SK-MEL-5 (cell line): Measurements from ENCODE around the gene TMEM212. TPM values are rescaled to one million over a fixed set of nuclear protein-coding genes. Genes with fewer than 3 reads are reported as not detected.

Source experiments
- DNase-seq: peaks from one replicate; pipeline ENCODE4 v3.0.0-alpha.2; 2016; ENCODE audit warnings: low read depth, low spot score
- in situ Hi-C: cut with HindIII; loops from 2 replicates; pipeline ENCODE4 v1.10.0; 2016; ENCODE audit warnings: low sequenced_read_pairs, high pct_unique_total_duplicates, low pct_unique_long_range_greater_than_20kb
- total RNA-seq: library from RNA; depleted of rRNA; stranded (reverse); fragments of >200 nt; shearing (Covaris generic); gene quantifications from 2 replicates; pipeline ENCODE4 v1.2.3, GENCODE V29; 2014

The TMEM212 gene
- total RNA-seq, 1 experiment from 2014 or later: not detected

GRCh38 chr3:171827836-171828458, 15.2 kb upstream of the TMEM212 start:
- in situ Hi-C loops: no loop called here
- DNase-seq: no peak

DNA sequence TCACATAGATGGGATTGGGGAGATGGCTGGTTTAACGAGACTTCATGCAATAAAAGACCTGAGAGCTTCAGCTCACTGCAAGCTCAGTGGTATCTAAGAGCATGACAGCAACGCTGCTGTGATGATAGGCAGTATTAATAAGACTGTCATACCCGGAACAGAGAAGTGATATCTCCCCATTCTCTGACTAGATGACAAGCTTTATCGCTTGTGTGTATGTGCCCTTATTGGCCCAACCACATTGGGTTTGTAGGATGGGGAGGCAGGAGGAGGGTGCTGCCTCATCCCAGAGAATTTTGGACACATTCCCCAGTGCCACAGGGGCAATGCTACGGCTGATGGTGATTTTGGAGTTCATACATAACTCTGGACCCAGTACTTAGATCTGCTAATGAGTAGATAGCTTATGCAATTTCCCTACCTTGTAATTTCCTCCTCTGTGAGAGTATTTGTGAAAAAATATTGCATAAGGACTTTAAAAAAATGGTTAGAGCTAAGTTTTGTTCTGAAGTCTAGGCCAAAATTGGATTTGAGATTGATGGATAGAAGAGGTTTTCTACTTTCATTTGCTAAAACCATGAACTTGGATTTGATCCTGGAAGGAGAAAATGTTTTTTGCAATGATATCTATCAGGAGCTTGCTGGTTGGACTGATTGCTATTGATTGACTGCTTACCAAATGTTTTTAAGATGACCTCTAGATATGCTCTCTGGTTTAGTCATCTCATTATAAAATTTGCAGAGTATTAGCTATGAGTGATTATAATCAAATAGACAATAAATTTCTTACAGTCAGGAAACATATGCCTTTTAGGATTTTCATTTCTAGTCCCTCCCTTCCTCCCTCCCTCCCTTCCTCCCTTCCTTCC, 14.0 kb upstream of the TMEM212 start:
- DNase-seq: no peak
- in situ Hi-C loops: no loop called here

DNA sequence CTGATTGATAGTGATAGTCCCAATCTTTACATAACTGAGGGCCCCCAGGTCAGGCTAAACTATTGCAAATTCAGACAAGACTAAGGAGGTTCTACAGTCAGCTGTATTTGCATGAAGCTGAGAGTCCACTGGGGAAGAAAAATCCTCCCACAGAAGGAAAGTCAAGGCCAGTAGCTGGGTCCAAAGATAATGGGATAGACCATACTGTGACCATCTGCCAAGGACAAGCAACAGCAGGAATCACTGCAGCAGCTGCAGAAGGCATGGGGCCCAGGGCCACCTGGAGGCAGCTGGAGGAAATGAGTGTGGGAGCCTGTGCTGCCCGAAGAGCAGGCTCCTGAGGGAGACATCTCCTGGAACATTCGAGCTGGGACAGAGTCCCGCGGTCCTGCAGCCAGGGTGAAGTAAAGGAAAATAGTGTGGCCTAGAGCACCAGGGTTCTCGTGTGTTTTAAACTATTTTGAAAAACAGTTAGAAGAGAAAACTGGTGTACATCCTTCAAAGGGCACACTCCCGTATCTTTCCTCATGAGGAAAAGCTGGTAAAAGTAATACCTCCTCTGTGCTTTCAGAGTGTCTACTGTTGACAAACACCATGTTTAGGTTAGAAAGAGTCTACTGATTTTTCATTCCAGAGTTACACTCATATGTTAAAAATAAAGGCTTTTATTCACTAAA, 13.2 kb upstream of the TMEM212 start:
- DNase-seq: peak; percentile 91
- in situ Hi-C loops: no loop called here

- no peak for DNase-seq
- in situ Hi-C loops: no loop called here
Observed at GRCh38 chr3:171830518-171830875, 12.7 kb upstream of the TMEM212 start.

GRCh38 chr3:171831936-171832335, 11.2 kb upstream of the TMEM212 start:
- in situ Hi-C loops: no loop called here
- no peak for DNase-seq

DNA sequence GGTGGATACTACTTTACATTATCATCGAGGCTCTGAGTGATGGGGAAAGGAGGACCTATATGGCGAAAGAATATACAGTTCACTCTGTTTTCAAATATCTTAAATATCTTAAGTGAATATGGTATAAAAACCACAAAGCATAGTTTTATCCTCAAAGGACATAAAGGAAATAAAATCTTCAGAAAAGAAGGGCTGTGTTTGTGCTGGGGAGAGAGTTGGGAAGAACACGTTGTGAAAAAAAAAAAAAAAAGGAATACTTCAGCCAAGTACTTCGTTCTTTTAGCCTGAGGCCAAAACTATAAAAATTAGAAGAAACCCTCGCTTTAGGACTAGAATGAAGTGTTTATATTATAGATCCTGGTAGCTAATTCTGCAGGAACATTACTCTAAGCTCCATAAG, 10.2 kb upstream of the TMEM212 start:
- in situ Hi-C loops: no loop called here
- DNase-seq: peak; percentile 58

DNA sequence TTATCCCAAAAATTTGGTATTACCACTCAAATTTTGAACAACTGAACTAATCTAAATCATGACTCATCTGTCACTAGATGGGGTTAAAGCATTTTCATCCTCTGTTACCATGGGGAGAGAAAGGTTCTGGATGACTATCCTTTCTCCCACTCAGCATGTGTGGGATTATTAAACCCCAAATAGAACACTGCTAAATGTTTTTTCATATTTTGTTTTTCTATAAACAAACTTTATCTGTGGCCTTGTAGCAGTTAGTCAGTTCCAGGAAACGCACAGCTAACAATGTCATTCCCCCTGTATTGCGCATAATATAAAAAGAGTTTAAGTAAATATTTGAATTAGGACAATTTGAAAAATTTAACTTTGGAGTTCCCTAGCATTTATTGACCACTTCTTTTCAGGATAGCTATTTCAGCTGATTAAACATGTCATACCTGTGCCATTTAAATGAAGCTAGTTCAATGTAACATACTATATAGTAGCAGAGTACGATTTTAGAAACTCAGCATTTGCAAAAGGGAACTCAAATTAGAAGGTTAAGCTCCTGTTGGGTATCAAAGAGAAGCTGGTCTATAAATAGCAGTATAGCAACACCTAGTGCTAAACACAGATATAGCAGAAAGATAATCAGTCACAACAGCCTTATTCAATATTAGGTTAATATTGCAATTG, 9.2 kb upstream of the TMEM212 start:
- DNase-seq: peak; percentile 74
- in situ Hi-C loops: no loop called here

GRCh38 chr3:171834461-171834801, 8.7 kb upstream of the TMEM212 start:
- in situ Hi-C loops: no loop called here
- no peak for DNase-seq

- in situ Hi-C loops: no loop called here
Observed at GRCh38 chr3:171835116-171835515, 8.0 kb upstream of the TMEM212 start.

GRCh38 chr3:171835613-171836012, 7.5 kb upstream of the TMEM212 start:
- in situ Hi-C loops: no loop called here
- no peak for DNase-seq

More at GRCh38 chr3:171835116-171835515, 8.0 kb upstream of the TMEM212 start:
- no peak for DNase-seq

DNA sequence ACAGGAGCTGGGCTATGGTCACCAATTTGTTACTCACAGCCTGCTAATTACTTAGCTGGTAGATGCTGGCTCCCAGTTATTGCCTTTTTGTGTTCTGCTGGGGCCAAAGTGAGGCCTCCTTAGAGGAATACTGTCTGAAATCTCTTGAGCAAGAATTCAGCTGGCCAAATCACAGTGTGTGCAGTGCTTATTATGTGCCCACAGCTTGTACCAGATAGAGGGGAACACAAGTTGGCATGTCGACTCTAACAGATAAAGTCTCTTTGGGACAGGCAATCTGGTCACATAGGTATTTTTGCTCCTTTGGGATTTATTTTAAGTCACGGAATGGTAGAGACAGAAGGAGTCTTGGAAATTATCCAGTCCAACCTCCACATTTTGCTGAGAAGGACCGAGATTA, 6.3 kb upstream of the TMEM212 start:
- in situ Hi-C loops: no loop called here

DNA sequence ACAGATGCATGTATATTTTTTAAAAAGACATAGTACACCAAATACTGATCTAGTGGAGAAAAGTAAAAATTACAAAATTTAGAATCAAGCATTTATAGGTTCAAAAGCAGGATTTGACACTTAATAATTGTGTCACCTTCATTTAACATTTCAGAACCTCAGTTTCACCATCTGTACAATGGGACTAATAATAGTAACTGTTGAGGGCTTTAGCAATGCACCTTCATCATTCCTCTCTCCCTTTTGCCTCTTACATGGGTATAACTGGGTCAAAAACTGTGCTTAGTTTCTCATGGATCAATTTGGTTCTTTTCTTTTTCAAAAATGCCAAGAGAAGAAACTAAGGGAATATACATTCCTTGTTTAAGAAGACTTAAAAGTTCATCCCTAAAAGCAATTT, 5.5 kb upstream of the TMEM212 start:
- in situ Hi-C loops: no loop called here
- DNase-seq: no peak

More for the DNA sequence above, 6.3 kb upstream of the TMEM212 start:
- no peak for DNase-seq

DNA sequence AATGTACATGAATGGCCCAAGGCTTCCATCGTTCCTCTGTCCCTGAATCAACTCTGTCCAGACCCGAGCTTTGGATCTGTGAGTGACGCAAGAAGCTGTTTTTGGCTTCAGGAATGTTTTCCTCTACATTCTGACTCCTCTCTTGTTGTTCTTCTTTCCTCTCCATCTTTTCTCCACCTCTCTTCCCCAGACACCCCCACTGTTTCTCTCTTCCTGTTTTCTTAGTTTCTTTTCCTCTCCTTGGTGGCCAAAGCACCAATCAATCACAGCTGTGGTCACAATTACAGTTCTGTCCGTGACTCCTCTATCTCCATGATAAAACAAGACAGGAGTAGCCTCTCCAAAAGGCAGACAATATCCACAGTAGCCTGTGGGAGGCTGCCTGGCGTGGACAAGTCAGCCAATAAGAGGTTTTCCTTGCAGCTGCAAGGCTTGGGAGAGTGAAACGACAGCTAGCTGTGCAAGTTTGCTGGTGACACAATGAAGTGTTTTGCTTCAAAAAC, 4.9 kb upstream of the TMEM212 start:
- in situ Hi-C loops: no loop called here
- peak; percentile 62 for DNase-seq

GRCh38 chr3:171839270-171839669, 3.9 kb upstream of the TMEM212 start:
- DNase-seq: no peak
- in situ Hi-C loops: no loop called here

DNA sequence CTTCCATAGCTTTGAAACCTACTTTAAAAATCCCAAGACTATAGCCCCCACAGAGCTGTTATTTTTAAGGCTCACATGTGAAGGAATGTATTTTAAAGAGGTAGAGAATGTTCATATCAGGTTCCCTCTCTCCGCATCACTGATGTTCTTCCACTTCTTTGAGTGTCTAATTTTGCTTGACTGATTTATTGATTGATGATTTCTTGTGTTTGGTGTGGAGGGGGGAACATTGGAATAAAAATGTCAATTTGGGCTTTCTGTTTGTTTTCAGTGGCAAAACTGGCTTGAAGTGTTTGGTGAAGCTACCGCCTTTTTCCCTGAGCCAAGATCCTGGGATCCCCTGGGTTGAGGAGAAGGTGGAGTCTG, 2.7 kb upstream of the TMEM212 start:
- in situ Hi-C loops: no loop called here
- DNase-seq: no peak

DNA sequence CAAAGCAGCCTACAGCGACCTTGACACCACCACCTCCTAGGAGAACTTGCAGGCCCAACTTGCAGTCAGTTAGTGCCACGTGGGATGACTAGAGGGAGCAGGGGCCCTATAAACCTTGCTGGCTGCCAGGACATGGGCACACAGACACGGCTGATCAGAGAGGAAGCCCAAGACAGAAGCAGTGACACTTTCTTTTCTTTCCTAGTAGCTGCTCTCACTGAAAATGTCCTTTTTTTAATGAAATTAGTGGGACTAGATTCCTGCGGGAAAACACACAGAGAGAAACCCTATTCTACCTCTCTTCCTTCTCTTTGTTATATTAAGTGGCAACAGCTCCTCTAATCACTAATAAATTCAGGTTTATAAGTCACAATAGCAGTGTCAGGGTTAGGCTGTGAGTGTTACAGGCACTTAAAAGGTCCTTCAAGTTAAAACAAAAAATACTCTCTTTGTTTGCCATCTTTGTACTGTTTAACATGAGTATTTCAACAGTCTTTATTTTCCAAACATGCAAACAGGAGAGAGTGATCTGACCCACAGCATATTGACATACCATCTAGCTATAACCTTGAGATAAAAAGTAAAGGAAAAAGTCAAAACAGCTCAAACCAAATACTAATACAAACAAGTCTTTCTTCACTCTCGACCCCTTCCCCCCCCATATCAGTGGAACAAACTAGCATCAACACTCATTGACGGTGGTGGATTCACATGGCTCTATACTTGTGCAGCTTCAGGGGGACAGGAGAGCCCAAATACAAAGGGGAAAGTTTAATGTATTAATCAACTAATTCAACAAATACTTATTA, 2.1 kb upstream of the TMEM212 start:
- in situ Hi-C loops: no loop called here
- no peak for DNase-seq

DNA sequence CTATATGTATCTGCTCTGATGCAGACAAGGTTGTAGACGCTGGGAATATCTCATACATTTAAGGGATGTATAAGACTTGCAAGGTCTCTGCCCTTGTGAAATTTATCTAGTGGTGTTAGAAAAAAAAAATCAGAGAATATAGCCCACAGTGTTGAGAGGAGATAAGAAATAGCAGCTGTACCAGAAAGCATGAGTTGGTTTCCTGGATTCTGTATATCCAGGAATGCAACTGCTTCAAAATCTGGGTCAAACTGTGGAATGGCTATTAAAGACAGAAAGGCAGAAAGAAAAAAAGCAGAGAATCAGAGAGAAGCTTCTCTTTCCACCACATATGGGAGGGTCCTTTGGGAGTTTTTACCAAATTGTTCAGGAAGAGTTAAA, 1.5 kb upstream of the TMEM212 start:
- no peak for DNase-seq
- in situ Hi-C loops: no loop called here
